HFF-Myc (cell line): Measurements from ENCODE around the gene RAB27A.

Experiments
- DNase-seq: peaks from one replicate; pipeline ENCODE4 v3.0.0-alpha.2; 2011; ENCODE audit warnings: low read depth; ENCODE audit errors: extremely low read depth
- H3K4me3 ChIP-seq: replicated peaks from 2 replicates; pipeline ENCODE4 v1.5.1; 2011; ENCODE audit warnings: low read depth, mild to moderate bottlenecking, control low read depth, low read length
- TF ChIP-seq, protein P1 (sequence below): IDR thresholded peaks from 2 replicates; pipeline ENCODE4 v1.5.1; 2012; ENCODE audit warnings: mild to moderate bottlenecking, low read depth, low read length, control low read depth; ENCODE audit errors: missing control alignments

The RAB27A gene

DNA sequence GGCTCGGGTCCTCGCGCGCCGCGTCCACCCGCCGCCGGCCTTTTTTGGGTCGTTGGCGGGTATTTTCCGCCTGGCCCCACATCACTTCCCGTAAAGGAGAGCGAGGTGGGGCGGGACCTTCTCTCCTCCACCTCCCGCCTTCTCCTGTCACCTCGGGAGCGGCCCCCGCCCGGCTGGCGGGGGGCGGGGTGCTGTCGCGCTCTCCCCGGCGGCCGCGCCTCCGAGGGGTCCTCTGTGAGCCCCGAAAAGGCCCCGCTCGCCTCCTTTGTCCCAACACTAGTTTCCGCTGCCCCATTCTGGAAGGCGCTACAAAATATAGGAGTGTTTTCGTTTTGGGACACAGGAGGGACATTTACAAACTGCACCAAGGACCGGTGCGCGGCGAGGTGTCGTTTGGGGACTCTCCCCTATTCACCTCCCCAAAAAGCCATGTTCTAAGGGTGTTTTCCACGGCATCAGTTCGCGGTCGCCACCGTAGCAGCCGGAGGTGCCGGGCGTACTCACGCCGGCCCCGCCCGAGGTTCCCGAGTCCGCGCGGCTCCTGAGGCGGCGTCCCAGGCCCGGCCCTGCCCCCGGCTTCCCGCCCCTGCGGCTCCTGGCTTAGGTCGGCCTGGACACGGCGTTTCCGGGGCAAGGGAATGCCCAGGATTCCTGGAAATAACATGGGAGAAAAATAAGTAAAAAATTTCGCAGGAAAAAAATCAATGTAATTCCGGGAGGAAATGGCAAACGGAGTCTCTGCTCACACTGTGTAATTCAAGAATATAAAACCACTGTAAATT is at the start of gene RAB27A:
TSS of gene RAB27A (minus strand) at position 68 of the 782 bp plus-strand sequence. CDS start 54,879 bp downstream, outside the sequence.
- H3K4me3 ChIP-seq: peak within 1 kb of the TSS; percentile 70
- no peak for DNase-seq
- TF ChIP-seq, protein P1, sequence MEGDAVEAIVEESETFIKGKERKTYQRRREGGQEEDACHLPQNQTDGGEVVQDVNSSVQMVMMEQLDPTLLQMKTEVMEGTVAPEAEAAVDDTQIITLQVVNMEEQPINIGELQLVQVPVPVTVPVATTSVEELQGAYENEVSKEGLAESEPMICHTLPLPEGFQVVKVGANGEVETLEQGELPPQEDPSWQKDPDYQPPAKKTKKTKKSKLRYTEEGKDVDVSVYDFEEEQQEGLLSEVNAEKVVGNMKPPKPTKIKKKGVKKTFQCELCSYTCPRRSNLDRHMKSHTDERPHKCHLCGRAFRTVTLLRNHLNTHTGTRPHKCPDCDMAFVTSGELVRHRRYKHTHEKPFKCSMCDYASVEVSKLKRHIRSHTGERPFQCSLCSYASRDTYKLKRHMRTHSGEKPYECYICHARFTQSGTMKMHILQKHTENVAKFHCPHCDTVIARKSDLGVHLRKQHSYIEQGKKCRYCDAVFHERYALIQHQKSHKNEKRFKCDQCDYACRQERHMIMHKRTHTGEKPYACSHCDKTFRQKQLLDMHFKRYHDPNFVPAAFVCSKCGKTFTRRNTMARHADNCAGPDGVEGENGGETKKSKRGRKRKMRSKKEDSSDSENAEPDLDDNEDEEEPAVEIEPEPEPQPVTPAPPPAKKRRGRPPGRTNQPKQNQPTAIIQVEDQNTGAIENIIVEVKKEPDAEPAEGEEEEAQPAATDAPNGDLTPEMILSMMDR: no peak

DNA sequence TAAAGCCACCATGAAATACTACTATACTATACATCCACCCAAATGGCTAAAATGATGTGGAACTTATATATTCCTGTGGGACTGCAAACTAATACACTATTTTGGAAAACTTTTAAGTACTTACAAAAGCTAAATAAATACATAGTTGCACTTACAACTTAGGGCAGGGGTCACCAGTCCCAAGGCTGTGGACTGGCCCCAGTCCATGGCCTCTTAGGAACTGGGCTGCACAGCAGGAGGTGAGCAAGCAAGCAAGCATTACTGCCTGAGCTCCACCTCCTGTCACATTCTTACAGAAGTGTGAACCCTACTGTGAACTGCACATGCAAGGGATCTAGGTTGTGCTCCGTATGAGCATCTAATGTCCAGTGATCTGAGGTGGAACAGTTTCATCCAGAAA is 47.5 kb upstream of the RAB27A start:
- no peak for DNase-seq
- no peak overlapping the region for H3K4me3 ChIP-seq
- TF ChIP-seq, protein P1: no peak

DNA sequence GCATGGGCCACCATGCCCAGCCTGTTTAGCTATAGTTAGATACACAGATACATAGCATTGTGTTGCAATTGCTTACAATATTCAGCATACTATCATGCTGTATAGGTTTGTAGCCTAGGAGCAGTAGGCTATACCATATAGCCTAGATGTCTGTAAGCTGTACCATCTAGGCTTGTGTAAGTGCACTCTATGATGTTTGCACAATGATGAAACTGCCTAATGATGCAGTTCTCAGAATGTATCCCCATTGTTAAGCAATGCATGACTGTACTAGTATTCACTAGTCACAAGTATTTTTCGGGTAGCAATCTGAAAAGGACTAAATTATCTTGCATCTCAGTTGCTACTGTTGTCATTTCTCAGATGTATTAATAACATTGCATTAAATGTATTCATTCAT is 45.4 kb upstream of the RAB27A start:
- H3K4me3 ChIP-seq: no peak overlapping the region
- TF ChIP-seq, protein P1: no peak
- no peak for DNase-seq

DNA sequence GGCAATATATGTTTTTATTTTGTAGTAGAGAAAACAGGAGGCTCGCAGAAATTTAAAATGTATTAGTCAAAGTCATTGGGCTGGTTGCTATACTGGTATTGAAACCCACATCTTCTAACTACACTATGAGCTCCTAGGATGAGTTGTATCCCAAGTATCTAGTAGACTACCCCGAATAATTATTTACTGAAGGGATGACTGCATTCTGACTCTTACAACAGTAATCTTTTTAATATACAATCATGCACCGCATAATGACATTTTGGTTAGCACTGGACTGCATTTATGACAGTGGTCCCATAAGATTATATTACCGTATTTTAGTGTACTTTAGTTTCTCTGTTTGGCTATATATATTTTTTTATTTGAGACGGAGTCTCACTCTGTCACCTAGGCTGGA is 44.8 kb upstream of the RAB27A start:
- TF ChIP-seq, protein P1: no peak
- no peak for DNase-seq

DNA sequence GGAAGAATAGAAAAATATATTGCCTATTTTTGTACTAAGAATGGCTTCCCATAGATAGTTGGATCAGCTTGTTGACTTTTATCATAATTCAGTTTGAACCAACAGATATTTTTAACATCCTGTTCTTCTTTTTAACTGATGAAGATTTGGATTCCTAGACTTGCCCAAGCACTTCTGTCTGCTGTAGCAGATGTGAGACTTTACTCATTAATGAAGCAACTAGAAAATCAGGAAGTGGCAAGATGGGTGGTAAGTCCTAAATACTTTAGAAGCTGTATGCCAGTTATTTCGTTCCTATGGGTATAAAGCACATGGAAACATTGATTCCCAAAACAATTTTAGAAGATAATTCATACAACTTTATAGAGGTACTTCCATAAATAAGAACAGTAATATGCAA is 37.8 kb upstream of the RAB27A start:
- H3K4me3 ChIP-seq: no peak overlapping the region
- TF ChIP-seq, protein P1: no peak
- DNase-seq: no peak

More for the DNA sequence above, 44.8 kb upstream of the RAB27A start:
- H3K4me3 ChIP-seq: no peak overlapping the region

DNA sequence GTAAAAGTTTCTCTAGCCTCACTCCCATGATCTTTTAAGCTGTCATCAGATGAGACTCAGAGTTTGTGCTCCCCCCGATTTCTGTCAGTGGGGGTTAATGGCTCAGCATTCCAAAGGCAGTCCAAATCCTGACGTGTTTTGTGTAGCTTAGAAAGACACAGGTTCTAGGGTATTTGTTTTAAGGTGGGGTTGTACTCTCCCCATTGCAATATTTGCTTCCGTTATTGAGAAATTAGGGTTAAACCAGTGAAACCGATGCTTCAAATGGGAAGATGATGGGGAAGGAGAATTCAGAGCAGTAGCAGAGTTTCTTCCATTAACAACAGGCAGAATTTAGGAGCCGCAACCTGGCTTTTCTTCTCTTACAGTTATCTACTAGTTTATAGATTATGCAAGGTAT is 32.9 kb upstream of the RAB27A start:
- H3K4me3 ChIP-seq: no peak overlapping the region
- TF ChIP-seq, protein P1: no peak
- no peak for DNase-seq

DNA sequence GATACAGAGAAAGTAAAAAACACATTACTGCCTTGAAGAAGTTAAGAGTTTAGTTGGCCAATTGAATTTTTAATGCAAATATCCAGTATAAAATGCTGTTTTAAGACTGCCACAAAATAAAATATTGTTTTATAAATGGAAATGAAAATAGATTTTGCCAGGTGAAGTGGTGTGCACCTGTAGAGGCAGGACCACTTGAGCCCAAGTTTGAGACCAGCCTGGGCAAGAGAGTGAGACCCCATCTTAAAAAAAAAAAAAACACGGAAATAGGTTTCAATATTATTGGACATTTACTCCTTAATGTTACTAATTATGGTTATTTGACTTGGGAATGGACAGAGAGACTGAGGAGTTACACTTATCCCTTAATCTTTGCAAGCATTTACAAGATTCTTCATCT is 31.4 kb upstream of the RAB27A start:
- TF ChIP-seq, protein P1: no peak
- no peak for DNase-seq
- no peak overlapping the region for H3K4me3 ChIP-seq
